Measurements from ENCODE around the gene RASGRP1. TPM values are rescaled to one million over a fixed set of nuclear protein-coding genes. Genes with fewer than 3 reads are reported as not detected.
A peak's percentile ranks its signal among the peaks of the same experiment; 100 is the strongest.

Gene RASGRP1
- 2.9 TPM for polyA plus RNA-seq
- long read RNA-seq, donor 1, result 0 reads
- long read RNA-seq, donor 2, result 0 reads
- long read RNA-seq, donor 3, result 0 reads
- long read RNA-seq, donor 4, result 0 reads
- long read RNA-seq, donor 5, result 0 reads
- long read RNA-seq, donor 6, result 0 reads
- long read RNA-seq, donor 7, full-length matches to known transcripts, result 1 of 1 reads
- long read RNA-seq, donor 7, partial matches to known transcripts, result 0 of 1 reads
- long read RNA-seq, donor 7, other reads (novel, unspliced or antisense), result 0 of 1 reads
- long read RNA-seq, donor 8, result 0 reads
- long read RNA-seq, donor 9, result 0 reads
- long read RNA-seq, donor 10, result 0 reads
- long read RNA-seq, donor 11, result 0 reads

DNA sequence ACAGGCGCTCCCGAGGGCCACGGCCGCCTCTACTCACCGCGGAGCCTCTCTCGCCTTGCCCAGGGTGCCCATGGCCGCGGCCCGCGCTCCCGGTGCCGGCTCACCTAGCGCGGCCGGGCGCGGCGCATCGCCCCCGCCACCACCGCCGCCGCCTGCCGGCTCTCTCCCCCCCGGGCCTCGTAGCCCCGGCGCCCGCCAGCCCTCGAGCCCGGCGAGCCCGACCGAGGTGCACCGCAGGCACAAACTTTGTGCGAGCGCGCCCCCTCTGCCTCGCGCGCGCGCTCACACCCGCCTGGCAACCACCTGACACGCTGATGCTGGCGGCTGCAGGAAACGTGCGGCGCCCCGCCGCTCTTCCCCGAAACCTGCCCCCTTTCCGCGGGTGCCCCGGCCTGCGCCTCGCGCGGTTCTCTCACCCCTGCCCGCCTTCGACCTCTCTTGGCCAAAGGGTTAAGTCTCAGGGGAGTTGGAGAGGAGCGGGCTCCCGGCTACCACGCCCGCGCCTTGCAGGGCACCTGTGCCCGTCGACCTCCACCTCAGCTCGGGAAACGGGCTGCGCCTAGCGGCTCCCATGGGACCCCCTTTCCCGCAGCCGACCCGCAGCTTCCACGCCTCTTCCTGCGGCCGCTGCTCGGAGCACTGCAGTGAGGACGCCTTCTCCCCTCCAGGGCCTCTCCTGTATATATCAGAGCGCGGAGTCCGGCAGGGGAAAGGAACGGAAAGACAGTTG is at the start of gene RASGRP1:
TSS of gene RASGRP1 (minus strand) at position 258 of the 730 bp plus-strand sequence. CDS start at position 72, 186 bp downstream.
- Histone ChIP-seq H3K27ac (ENCODE audit: low read length) (no peak within 1 kb of the TSS), H3K36me3 (ENCODE audit: control insufficient read depth, insufficient read depth, low read length) (no peaks in the 10 kb centered on the region), H3K27me3 (ENCODE audit: control insufficient read depth, insufficient read depth, low read length) (peaks cover 19% of the 10 kb centered on the region), H3K4me3 (ENCODE audit: low read length) (peak within 1 kb of the TSS; percentile 57), H3K4me1 (ENCODE audit: control insufficient read depth, insufficient read depth, low read length) (peaks cover 10% of the 10 kb centered on the region), H3K9me3 (ENCODE audit: control insufficient read depth, low read depth, low read length) (peaks cover 3% of the 10 kb centered on the region)
- no CpG with 5 or more reads among the region's 85 CpGs for WGBS (ENCODE audit: insufficient coverage, low lambda C conversion rate)
- DNase-seq, result peak; percentile 78 to 85

DNA sequence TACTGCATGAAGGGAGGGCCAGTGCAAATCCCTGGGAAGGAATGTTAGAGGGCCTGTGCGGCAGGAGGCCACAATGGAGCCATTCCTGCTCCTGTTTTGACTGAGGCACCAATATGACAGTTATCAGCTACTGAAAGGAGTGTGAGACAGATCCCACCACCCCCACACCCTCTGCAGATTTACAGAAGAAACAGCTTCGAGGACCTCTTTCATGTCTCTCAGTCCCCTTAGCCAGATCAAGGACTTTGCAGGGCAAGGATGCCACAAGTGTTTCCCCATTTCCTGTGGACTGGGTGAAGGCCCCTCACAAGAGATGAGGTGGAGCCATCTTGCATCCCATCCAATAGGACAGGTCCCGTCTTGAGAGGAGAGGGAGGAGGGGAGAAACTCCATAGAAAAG is 48.5 kb upstream of the RASGRP1 start:
- H3K36me3 ChIP-seq (ENCODE audit: control insufficient read depth, insufficient read depth, low read length), result no peaks in the 10 kb centered on the region
- no peak for DNase-seq
- H3K27ac ChIP-seq (ENCODE audit: low read length), result no peak overlapping the region
- no CpG with 5 or more reads among the region's 3 CpGs for WGBS (ENCODE audit: insufficient coverage, low lambda C conversion rate)
- H3K4me3 ChIP-seq (ENCODE audit: low read length), result no peak overlapping the region
- H3K27me3 ChIP-seq (ENCODE audit: control insufficient read depth, insufficient read depth, low read length), result peaks cover 2% of the 10 kb centered on the region
- no peaks in the 10 kb centered on the region for H3K4me1 ChIP-seq (ENCODE audit: control insufficient read depth, insufficient read depth, low read length)
- no peaks in the 10 kb centered on the region for H3K9me3 ChIP-seq (ENCODE audit: control insufficient read depth, low read depth, low read length)

DNA sequence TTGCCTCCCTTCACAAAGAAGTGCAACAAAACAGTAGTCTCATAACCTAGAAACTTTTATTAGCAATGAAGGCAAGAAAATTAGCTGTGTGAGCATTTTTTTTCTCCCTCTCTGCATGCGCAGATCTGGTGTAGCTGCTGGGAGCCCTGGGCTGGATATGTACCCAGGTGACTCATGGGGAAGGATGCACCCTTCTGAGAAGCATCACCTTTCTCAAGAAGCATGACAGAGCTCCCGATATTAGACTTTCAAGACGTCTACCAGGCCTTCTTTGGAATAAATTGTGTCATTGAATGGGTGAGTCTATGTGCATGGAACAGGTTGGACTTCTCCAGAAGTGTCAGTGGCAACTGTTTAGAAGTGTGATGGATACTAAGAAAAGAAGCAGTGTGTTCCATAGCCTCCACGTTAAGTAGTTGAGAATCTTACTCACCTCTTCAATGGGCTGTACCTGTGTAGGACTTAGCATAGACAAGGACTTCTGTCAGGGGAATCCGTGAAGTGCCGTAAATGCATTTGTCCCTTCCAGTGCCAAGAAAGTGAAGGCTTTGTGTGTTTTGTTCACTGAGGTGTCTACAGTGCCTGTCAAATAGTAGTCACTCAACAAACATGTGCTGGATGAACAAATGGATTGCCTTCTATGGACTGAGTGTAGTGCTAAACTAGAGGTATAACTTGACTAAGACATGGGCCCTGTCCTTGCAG is 47.7 kb upstream of the RASGRP1 start:
- no CpG with 5 or more reads among the region's 6 CpGs for WGBS (ENCODE audit: insufficient coverage, low lambda C conversion rate)
- peaks cover 2% of the 10 kb centered on the region for H3K27me3 ChIP-seq (ENCODE audit: control insufficient read depth, insufficient read depth, low read length)
- H3K4me3 ChIP-seq (ENCODE audit: low read length), result no peak overlapping the region
- no peak overlapping the region for H3K27ac ChIP-seq (ENCODE audit: low read length)
- H3K9me3 ChIP-seq (ENCODE audit: control insufficient read depth, low read depth, low read length), result no peaks in the 10 kb centered on the region
- no peak for DNase-seq
- H3K36me3 ChIP-seq (ENCODE audit: control insufficient read depth, insufficient read depth, low read length), result no peaks in the 10 kb centered on the region
- no peaks in the 10 kb centered on the region for H3K4me1 ChIP-seq (ENCODE audit: control insufficient read depth, insufficient read depth, low read length)

DNA sequence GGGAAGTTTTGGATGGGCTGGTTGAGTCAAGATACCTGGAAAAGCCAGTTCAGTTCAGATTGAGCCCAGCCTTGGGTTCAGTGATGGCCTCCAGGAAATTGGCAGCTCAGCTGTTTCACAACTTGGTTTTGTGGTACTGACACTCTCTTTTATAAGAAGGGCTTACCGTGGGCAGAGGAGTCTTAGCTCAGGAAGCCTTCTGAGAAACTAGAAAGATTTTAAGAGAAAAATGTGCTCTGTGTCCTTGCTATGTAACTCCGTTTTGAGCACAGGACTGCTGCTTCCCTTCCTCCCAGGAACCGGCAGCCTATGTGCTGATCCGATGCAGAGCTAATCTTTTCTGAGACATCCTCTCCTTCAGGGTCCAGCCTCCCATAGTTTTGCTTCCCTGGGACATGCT is 46.6 kb upstream of the RASGRP1 start:
- no peaks in the 10 kb centered on the region for H3K36me3 ChIP-seq (ENCODE audit: control insufficient read depth, insufficient read depth, low read length)
- peaks cover 2% of the 10 kb centered on the region for H3K27me3 ChIP-seq (ENCODE audit: control insufficient read depth, insufficient read depth, low read length)
- H3K4me1 ChIP-seq (ENCODE audit: control insufficient read depth, insufficient read depth, low read length), result no peaks in the 10 kb centered on the region
- no peak overlapping the region for H3K4me3 ChIP-seq (ENCODE audit: low read length)
- DNase-seq, result no peak
- H3K27ac ChIP-seq (ENCODE audit: low read length), result no peak overlapping the region
- H3K9me3 ChIP-seq (ENCODE audit: control insufficient read depth, low read depth, low read length), result no peaks in the 10 kb centered on the region
- 54% methylated on average over 3 of the region's 4 CpGs for WGBS (ENCODE audit: insufficient coverage, low lambda C conversion rate)

DNA sequence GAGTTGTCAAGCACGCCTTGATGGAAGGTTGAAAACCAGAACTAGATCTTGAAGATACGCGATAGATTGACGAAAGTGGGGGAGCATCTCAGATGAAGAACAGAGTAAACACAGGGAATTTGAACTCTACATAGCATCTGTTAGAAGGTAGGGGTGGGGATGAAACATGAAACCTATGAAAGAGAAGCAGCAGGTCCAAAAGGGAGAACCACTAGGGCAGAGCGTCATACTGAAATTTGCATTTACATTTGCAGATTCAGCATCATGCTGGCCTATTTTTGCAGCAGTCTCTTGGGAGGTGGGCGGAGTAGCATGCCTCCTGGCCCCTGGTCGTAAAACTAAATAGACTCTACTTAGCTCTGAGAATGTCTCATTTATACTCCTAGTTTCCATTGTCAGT is 46.1 kb upstream of the RASGRP1 start:
- H3K36me3 ChIP-seq (ENCODE audit: control insufficient read depth, insufficient read depth, low read length), result no peaks in the 10 kb centered on the region
- no peaks in the 10 kb centered on the region for H3K4me1 ChIP-seq (ENCODE audit: control insufficient read depth, insufficient read depth, low read length)
- DNase-seq, result no peak
- H3K27ac ChIP-seq (ENCODE audit: low read length), result no peak overlapping the region
- WGBS (ENCODE audit: insufficient coverage, low lambda C conversion rate), result no CpG with 5 or more reads among the region's 7 CpGs
- H3K4me3 ChIP-seq (ENCODE audit: low read length), result no peak overlapping the region
- H3K9me3 ChIP-seq (ENCODE audit: control insufficient read depth, low read depth, low read length), result no peaks in the 10 kb centered on the region
- peaks cover 2% of the 10 kb centered on the region for H3K27me3 ChIP-seq (ENCODE audit: control insufficient read depth, insufficient read depth, low read length)

DNA sequence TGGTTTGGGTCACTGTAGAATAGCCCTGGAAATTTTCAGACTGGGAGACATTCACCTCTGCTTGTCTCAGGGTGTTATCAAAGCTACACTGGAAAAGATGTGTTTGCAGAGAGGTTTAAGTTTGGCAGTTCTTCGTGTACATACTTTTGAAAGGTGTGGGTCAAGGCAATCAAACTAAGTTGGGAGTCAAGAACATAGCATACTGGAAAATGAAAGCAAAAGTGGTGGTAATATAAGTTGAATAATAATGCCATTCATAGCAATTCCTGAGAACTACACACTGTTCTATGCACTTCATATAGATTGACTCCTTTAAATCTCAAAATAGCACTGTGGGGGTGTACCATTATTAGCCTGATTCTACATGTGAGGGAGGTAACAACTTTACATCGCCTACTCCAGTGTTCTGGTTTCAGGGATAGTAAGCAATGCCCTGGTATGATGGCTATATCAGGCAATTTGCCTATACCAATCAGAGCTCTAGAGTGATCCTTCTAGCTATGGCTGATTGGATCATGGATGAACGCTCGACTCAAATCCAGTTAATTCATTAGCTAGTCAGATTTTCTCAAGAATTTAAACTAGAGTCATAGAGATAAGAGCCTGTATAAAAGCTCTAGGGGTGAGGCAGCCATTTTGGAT is 44.6 kb upstream of the RASGRP1 start:
- DNase-seq, result peak in 1 of 2 donors; percentile 47
- Histone ChIP-seq H3K36me3 (ENCODE audit: control insufficient read depth, insufficient read depth, low read length) (no peaks in the 10 kb centered on the region), H3K27ac (ENCODE audit: low read length) (no peak overlapping the region), H3K4me1 (ENCODE audit: control insufficient read depth, insufficient read depth, low read length) (no peaks in the 10 kb centered on the region), H3K27me3 (ENCODE audit: control insufficient read depth, insufficient read depth, low read length) (peaks cover 2% of the 10 kb centered on the region), H3K4me3 (ENCODE audit: low read length) (no peak overlapping the region), H3K9me3 (ENCODE audit: control insufficient read depth, low read depth, low read length) (no peaks in the 10 kb centered on the region)
- WGBS (ENCODE audit: insufficient coverage, low lambda C conversion rate), result no CpG with 5 or more reads among the region's 4 CpGs

DNA sequence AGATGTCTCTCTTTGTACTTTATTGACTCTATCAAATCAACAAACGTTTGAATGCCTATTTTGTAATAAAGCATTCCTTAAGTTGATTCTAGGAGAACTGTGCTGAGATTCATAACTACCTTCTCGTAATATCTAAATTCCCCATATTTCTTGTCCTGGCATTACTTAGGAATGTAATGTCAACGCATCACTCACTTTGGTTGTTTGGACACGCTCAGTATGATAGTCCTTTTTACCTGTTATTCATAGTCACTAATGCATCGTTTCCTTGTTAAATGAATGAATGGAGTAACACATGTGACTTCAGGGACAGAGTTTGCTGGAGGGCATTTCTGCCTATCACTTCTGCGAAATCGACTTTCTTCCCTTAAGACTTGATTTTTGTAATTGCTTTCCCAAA is 44.1 kb upstream of the RASGRP1 start:
- H3K4me3 ChIP-seq (ENCODE audit: low read length), result no peak overlapping the region
- H3K4me1 ChIP-seq (ENCODE audit: control insufficient read depth, insufficient read depth, low read length), result no peaks in the 10 kb centered on the region
- H3K27me3 ChIP-seq (ENCODE audit: control insufficient read depth, insufficient read depth, low read length), result peaks cover 2% of the 10 kb centered on the region
- 85% methylated on average over 5 of the region's 7 CpGs for WGBS (ENCODE audit: insufficient coverage, low lambda C conversion rate)
- H3K9me3 ChIP-seq (ENCODE audit: control insufficient read depth, low read depth, low read length), result no peaks in the 10 kb centered on the region
- H3K27ac ChIP-seq (ENCODE audit: low read length), result no peak overlapping the region
- no peaks in the 10 kb centered on the region for H3K36me3 ChIP-seq (ENCODE audit: control insufficient read depth, insufficient read depth, low read length)
- DNase-seq, result no peak

DNA sequence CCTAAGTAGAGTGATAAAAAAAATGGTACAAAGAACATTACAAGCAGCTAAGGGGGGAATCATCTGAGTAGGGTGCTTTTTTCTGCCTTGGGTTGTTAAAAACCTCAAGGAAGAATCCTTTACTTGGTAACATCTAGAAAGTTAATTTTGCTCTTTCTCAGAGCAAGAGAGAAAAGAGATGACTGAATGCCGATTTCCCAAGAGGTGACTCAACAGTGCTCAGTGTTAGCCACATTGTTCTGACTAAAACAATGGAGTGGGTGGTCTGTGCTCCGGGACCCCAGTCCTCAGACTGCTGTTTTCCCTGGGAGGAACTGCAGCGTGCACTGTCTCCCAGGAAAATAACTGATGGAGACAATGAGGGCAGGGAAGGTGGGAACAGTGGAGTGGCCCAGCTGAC is 41.1 kb upstream of the RASGRP1 start:
- H3K9me3 ChIP-seq (ENCODE audit: control insufficient read depth, low read depth, low read length), result no peaks in the 10 kb centered on the region
- WGBS (ENCODE audit: insufficient coverage, low lambda C conversion rate), result no CpG with 5 or more reads among the region's 3 CpGs
- H3K36me3 ChIP-seq (ENCODE audit: control insufficient read depth, insufficient read depth, low read length), result no peaks in the 10 kb centered on the region
- H3K4me1 ChIP-seq (ENCODE audit: control insufficient read depth, insufficient read depth, low read length), result no peaks in the 10 kb centered on the region
- DNase-seq, result no peak
- no peak overlapping the region for H3K4me3 ChIP-seq (ENCODE audit: low read length)
- H3K27ac ChIP-seq (ENCODE audit: low read length), result no peak overlapping the region
- H3K27me3 ChIP-seq (ENCODE audit: control insufficient read depth, insufficient read depth, low read length), result no peaks in the 10 kb centered on the region

DNA sequence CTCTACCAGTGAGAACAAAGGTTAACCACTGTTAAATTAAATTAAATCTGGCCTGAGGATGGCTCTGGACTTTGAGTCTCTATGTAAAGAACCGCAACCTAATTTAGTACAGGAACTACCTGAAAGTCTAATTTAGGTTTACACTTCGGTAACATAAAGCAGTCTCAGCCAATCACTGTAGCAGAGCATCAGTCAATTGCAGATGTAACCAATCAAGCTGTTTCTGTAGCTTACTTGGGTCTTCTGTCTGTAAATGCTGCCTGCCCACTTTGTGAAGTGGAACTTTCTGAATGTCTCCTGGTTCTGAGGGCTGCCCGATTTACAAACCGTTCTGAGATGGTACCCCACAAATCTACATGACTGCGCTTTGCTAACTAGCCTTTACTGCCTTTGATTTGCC is 39.1 kb upstream of the RASGRP1 start:
- 80% methylated on average over 2 of the region's 5 CpGs for WGBS (ENCODE audit: insufficient coverage, low lambda C conversion rate)
- Histone ChIP-seq H3K36me3 (ENCODE audit: control insufficient read depth, insufficient read depth, low read length) (no peaks in the 10 kb centered on the region), H3K9me3 (ENCODE audit: control insufficient read depth, low read depth, low read length) (no peaks in the 10 kb centered on the region), H3K27me3 (ENCODE audit: control insufficient read depth, insufficient read depth, low read length) (no peaks in the 10 kb centered on the region), H3K4me3 (ENCODE audit: low read length) (no peak overlapping the region), H3K4me1 (ENCODE audit: control insufficient read depth, insufficient read depth, low read length) (no peaks in the 10 kb centered on the region), H3K27ac (ENCODE audit: low read length) (no peak overlapping the region)
- no peak for DNase-seq
